Measurements from ENCODE around the gene PYCARD. TPM values are rescaled to one million over a fixed set of nuclear protein-coding genes. Genes with fewer than 3 reads are reported as not detected.

The PYCARD gene
- total and polyA plus RNA-seq, 12 donors: 1.7 to 26.1 (median 3.3) TPM

DNA sequence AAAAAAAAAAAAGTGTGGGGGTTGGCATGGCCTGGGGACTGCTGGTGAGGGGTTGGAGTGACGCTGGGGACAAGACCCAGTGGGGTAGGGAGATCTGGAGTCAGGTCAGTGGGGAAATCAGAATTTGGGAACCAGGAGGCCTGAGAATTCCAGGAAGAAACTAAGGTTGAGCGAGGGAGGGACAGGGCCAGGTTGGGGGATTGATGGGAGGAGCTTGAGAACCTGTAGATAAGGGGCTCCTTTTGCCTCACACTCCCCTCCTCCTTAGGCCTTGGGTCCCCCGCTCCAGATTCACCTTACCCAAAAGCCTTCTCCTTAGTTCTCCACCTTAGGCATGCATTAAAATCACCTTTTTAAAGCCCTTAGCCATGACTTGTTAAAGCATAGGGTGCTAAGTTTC, 22.6 kb upstream of the PYCARD start:
- Histone ChIP-seq H3K36me3 (no peaks in the 10 kb centered on the region), H3K27me3 (peaks cover 0 to 9% (median 0%) of the 10 kb centered on the region in 7 donors), H3K27ac (no peak overlapping the region), H3K9me3 (no peaks in the 10 kb centered on the region), H3K4me1 (peaks cover 0 to 17% (median 11%) of the 10 kb centered on the region in 9 donors), H3K4me3 (no peak overlapping the region)
- DNase-seq (no peak), ATAC-seq (no peak)
- intact Hi-C loops (cut with DNase I): no loop called here
- 91 to 97% methylated on average over 3 of the region's 3 CpGs for WGBS, 2 donors
- TF ChIP-seq, protein P1, sequence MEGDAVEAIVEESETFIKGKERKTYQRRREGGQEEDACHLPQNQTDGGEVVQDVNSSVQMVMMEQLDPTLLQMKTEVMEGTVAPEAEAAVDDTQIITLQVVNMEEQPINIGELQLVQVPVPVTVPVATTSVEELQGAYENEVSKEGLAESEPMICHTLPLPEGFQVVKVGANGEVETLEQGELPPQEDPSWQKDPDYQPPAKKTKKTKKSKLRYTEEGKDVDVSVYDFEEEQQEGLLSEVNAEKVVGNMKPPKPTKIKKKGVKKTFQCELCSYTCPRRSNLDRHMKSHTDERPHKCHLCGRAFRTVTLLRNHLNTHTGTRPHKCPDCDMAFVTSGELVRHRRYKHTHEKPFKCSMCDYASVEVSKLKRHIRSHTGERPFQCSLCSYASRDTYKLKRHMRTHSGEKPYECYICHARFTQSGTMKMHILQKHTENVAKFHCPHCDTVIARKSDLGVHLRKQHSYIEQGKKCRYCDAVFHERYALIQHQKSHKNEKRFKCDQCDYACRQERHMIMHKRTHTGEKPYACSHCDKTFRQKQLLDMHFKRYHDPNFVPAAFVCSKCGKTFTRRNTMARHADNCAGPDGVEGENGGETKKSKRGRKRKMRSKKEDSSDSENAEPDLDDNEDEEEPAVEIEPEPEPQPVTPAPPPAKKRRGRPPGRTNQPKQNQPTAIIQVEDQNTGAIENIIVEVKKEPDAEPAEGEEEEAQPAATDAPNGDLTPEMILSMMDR (IDR thresholded peaks at IDR 0.05): no peak

DNA sequence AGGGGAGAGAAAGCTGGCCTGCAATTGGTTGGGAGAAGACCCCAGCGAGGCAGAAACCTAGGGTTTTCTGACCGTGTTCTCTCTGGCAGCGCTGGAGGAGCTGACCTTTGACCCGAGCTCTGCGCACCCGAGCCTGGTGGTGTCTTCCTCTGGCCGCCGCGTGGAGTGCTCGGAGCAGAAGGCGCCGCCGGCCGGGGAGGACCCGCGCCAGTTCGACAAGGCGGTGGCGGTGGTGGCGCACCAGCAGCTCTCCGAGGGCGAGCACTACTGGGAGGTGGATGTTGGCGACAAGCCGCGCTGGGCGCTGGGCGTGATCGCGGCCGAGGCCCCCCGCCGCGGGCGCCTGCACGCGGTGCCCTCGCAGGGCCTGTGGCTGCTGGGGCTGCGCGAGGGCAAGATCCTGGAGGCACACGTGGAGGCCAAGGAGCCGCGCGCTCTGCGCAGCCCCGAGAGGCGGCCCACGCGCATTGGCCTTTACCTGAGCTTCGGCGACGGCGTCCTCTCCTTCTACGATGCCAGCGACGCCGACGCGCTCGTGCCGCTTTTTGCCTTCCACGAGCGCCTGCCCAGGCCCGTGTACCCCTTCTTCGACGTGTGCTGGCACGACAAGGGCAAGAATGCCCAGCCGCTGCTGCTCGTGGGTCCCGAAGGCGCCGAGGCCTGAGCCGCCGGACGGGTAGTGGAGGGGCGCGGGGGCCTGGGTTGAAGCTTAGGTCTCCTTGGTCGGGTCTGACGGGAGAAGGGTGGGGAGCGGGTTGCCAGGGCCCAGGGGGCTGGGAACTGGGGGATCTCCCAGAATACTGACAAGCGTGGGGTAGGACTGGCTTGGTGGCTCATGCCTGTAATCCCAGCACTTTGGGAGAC, 21.8 kb upstream of the PYCARD start:
- WGBS, 2 donors: 70 to 81% methylated on average over 59 to 80 of the region's 80 CpGs
- no peaks in the 10 kb centered on the region for H3K36me3 ChIP-seq

DNA sequence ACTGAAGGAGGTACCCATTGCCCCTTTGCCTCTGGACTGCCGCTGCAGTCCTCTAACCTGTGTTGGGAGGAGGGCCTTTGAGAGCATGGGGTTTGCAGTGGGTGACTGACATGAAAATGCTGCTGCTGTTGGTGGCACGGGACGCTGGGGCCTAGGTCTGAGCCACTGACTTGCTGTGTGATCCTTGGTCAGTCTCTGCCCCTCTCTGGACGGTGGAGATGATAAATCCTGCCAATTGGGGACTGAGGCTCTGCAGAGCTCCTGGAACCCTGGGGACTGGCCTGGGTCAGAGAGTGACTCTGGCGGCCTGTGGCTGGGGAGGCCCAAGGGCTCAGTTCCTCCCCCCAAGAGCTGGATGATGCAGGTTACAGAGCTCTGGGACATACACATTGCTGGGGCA, 20.5 kb upstream of the PYCARD start:
- H3K36me3 ChIP-seq: no peaks in the 10 kb centered on the region
- intact Hi-C loops (cut with DNase I): no loop called here
- DNase-seq (no peak), ATAC-seq (no peak)
- no peak overlapping the region for H3K27ac ChIP-seq
- H3K4me3 ChIP-seq: no peak overlapping the region
- H3K9me3 ChIP-seq: no peaks in the 10 kb centered on the region
- 91 to 98% methylated on average over 5 of the region's 5 CpGs for WGBS, 2 donors
- H3K27me3 ChIP-seq: peaks cover 0 to 30% (median 21%) of the 10 kb centered on the region in 7 donors
- no peaks in the 10 kb centered on the region for H3K4me1 ChIP-seq
- TF ChIP-seq, protein P1 (IDR thresholded peaks at IDR 0.05): no peak

More for the DNA sequence above, 21.8 kb upstream of the PYCARD start:
- Histone ChIP-seq H3K9me3 (no peaks in the 10 kb centered on the region), H3K27ac (no peak overlapping the region), H3K4me1 (peaks cover 0 to 11% (median 6%) of the 10 kb centered on the region in 9 donors), H3K4me3 (no peak overlapping the region), H3K27me3 (peaks cover 0 to 17% (median 8%) of the 10 kb centered on the region in 7 donors)
- DNase-seq (no peak), ATAC-seq (no peak)
- TF ChIP-seq, protein P1 (IDR thresholded peaks at IDR 0.05): no peak
- intact Hi-C loops (cut with DNase I): no loop called here

DNA sequence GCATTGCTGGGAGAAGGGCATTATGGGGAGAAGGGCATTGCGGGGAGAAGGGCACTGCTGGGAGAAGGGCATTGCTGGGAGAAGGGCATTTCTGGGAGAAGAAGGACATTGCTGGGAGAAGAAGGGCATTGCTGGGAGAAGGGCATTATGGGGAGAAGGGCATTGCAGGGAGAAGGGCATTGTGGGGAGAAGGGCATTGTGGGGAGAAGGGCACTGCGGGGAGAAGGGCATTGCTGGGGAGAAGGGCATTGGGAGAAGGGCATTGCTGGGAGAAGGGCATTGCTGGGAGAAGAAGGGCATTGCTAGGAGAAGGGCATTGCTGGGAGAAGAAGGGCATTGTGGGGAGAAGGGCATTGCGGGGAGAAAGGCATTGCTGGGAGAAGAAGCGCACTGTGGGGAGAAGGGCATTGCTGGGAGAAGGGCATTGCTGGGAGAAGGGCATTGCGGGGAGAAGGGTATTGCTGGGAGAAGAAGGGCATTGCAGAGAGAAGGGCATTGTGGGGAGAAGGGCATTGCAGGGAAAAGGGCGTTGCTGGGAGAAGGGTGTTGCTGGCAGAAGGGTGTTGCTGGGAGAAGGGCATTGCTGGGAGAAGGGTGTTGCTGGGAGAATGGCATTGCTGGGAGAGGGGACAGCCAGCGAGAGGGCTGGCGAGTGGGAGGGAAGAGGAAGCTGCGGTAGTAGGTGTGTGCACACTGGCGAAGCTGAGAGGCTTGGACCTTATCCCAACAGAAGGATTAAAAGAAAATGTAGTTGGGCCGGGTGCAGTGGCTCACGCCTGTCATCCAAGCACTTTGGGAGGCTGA, 19.0 kb upstream of the PYCARD start:
- ATAC-seq: no peak

More for the DNA sequence above, 19.0 kb upstream of the PYCARD start:
- Histone ChIP-seq H3K36me3 (no peaks in the 10 kb centered on the region), H3K9me3 (no peaks in the 10 kb centered on the region), H3K27me3 (peaks cover 0 to 44% (median 35%) of the 10 kb centered on the region in 7 donors), H3K4me1 (peaks cover 3 to 7% (median 6%) of the 10 kb centered on the region in 9 donors), H3K4me3 (no peak overlapping the region), H3K27ac (no peak overlapping the region)
- no peak for DNase-seq
- TF ChIP-seq, protein P1 (IDR thresholded peaks at IDR 0.05): no peak
- intact Hi-C loops (cut with DNase I): no loop called here
- 73 to 81% methylated on average over 12 of the region's 12 CpGs for WGBS, 2 donors

All from heart right ventricle (tissue), 16 donors.